ENCODE data around the gene SEMA3F.

- TF ChIP-seq CTCF (IDR thresholded peaks at IDR 0.05 in 2 of 3, conservative IDR thresholded peaks at IDR 0.05 in 1 of 3; ENCODE audit: control insufficient read depth in 2 of 3, extremely low read depth in 1 of 3, insufficient read depth in 1 of 3, low read depth in 3 of 3, low read length in 3 of 3) (no peak), RCOR1 (conservative IDR thresholded peaks at IDR 0.05; ENCODE audit: low read depth, low read length) (no peak)
Measured at GRCh38 chr3:50230794-50231125, 75.6 kb downstream of the SEMA3F start.
